Chondrocyte (in vitro differentiated cells): ENCODE results near the gene MYO9B. TPM values are rescaled to one million over a fixed set of nuclear protein-coding genes. Genes with fewer than 3 reads are reported as not detected.

Experiments
- DNase-seq: peaks from one replicate; pipeline ENCODE4 v3.0.0; 2021; ENCODE audit warnings: mixed read lengths, low spot score
- H3K27ac Mint-ChIP-seq: one replicate; pipeline ENCODE4 v1.8.0; 2021; ENCODE audit warnings: mild to moderate bottlenecking, moderate library complexity, mixed read lengths; ENCODE audit not compliant: unreplicated experiment
- H3K27me3 Mint-ChIP-seq: 2 replicates; pipeline ENCODE4 v1.8.0; 2021; ENCODE audit warnings: low read depth, mixed read lengths
- H3K36me3 Mint-ChIP-seq: 2 replicates; pipeline ENCODE4 v1.8.0; 2021; ENCODE audit warnings: low read depth, mixed read lengths
- H3K4me1 Mint-ChIP-seq: 2 replicates; pipeline ENCODE4 v1.8.0; 2021; ENCODE audit warnings: low read depth, mild to moderate bottlenecking, mixed read lengths
- H3K4me3 Mint-ChIP-seq: one replicate; pipeline ENCODE4 v1.8.0; 2021; ENCODE audit warnings: mild to moderate bottlenecking, moderate library complexity, mixed read lengths; ENCODE audit not compliant: unreplicated experiment
- H3K9me3 Mint-ChIP-seq: 2 replicates; pipeline ENCODE4 v1.8.0; 2021; ENCODE audit warnings: low read depth, mixed read lengths
- total RNA-seq: library from RNA; stranded (reverse); gene quantifications from 3 replicates; pipeline ENCODE4 v1.2.1, GENCODE V29; 2021
- TF ChIP-seq, protein P1 (sequence below): fragments of 200-600 bp; sonication (generic); IDR thresholded peaks from 2 replicates; pipeline ENCODE4 v1.5.0; 2021; ENCODE audit warnings: antibody characterized with exemption, mild to moderate bottlenecking, moderate library complexity

The MYO9B gene
- total RNA-seq, 1 donor from 2014 or later, result 94.6 TPM

DNA sequence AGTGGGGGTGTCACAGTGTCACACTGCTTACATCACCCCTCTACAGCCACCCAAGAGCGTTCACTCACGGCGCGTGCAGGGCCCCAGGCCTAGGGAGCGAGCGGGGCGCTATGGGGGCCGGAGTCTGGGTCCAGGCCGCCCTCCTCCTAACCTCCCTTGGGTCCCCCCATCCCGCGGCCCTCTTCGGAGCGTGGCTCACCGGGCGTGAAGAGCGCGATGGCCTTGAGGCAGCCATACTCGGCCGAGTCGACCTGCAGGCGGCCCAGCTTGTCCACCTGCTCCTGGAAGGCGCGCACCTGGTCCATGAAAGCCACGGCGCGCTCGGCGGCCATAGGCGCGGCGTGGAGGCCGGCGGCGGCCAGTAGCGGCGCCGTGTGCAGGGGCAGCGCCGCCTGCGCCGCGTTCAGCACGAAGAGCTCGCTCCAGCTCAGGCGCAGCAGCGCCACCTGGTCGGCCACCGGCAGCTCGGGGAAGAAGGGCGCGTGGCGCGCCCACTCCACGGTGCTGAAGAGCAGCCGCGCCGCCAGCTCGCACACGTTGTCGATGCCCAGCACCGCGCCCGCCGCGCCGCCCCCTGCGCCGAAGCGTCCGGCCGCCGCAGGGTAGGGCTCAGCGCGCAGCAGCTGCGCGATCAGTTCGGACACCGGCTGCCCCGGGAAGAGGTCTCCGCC is 159.9 kb downstream of the MYO9B start:
- Mint-ChIP-seq H3K4me1 (peaks cover 4% of the 10 kb centered on the region), H3K36me3 (peaks cover 8% of the 10 kb centered on the region), H3K4me3 (peak overlapping the region; percentile 69), H3K27ac (peak overlapping the region; percentile 65), H3K9me3 (no peaks in the 10 kb centered on the region), H3K27me3 (no peaks in the 10 kb centered on the region)
- TF ChIP-seq, protein P1, sequence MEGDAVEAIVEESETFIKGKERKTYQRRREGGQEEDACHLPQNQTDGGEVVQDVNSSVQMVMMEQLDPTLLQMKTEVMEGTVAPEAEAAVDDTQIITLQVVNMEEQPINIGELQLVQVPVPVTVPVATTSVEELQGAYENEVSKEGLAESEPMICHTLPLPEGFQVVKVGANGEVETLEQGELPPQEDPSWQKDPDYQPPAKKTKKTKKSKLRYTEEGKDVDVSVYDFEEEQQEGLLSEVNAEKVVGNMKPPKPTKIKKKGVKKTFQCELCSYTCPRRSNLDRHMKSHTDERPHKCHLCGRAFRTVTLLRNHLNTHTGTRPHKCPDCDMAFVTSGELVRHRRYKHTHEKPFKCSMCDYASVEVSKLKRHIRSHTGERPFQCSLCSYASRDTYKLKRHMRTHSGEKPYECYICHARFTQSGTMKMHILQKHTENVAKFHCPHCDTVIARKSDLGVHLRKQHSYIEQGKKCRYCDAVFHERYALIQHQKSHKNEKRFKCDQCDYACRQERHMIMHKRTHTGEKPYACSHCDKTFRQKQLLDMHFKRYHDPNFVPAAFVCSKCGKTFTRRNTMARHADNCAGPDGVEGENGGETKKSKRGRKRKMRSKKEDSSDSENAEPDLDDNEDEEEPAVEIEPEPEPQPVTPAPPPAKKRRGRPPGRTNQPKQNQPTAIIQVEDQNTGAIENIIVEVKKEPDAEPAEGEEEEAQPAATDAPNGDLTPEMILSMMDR, result peak; percentile 80
- no peak for DNase-seq

GRCh38 chr19:17235971-17236777 is 160.6 kb downstream of the MYO9B start:
- no peak for DNase-seq

GRCh38 chr19:17236811-17237543 is 161.4 kb downstream of the MYO9B start:
- TF ChIP-seq, protein P1, result no peak
- Mint-ChIP-seq H3K4me3 (no peak overlapping the region), H3K4me1 (peaks cover 15% of the 10 kb centered on the region), H3K27ac (no peak overlapping the region), H3K27me3 (no peaks in the 10 kb centered on the region), H3K9me3 (no peaks in the 10 kb centered on the region), H3K36me3 (peaks cover 6% of the 10 kb centered on the region)
- no peak for DNase-seq

More at GRCh38 chr19:17235971-17236777, 160.6 kb downstream of the MYO9B start:
- no peak overlapping the region for H3K27ac Mint-ChIP-seq
- H3K9me3 Mint-ChIP-seq, result no peaks in the 10 kb centered on the region
- H3K27me3 Mint-ChIP-seq, result no peaks in the 10 kb centered on the region
- TF ChIP-seq, protein P1, result no peak
- peaks cover 7% of the 10 kb centered on the region for H3K4me1 Mint-ChIP-seq
- peaks cover 8% of the 10 kb centered on the region for H3K36me3 Mint-ChIP-seq
- peak overlapping the region; percentile 44 for H3K4me3 Mint-ChIP-seq

GRCh38 chr19:17237747-17238706 is 162.4 kb downstream of the MYO9B start:
- TF ChIP-seq, protein P1, result no peak
- peaks cover 4% of the 10 kb centered on the region for H3K36me3 Mint-ChIP-seq
- peaks cover 23% of the 10 kb centered on the region for H3K4me1 Mint-ChIP-seq
- H3K4me3 Mint-ChIP-seq, result no peak overlapping the region
- no peak overlapping the region for H3K27ac Mint-ChIP-seq
- H3K27me3 Mint-ChIP-seq, result no peaks in the 10 kb centered on the region
- no peak for DNase-seq
- no peaks in the 10 kb centered on the region for H3K9me3 Mint-ChIP-seq
